HepG2 (cell line): ENCODE measurements around the gene LGALS1. TPM values are rescaled to one million over a fixed set of nuclear protein-coding genes. Genes with fewer than 3 reads are reported as not detected.

ENCODE experiments used
- AHR ChIP-seq: IDR thresholded peaks from 2 replicates; pipeline ENCODE4 v1.6.1; 2018; ENCODE audit warnings: missing genetic modification reagents, missing compliant biosample characterization
- CEBPG ChIP-seq: IDR thresholded peaks from 2 replicates; pipeline ENCODE4 v1.6.1; 2016
- GTF2F1 ChIP-seq: fragments of 150-350 bp; IDR thresholded peaks from 2 replicates; pipeline ENCODE4 v1.6.1; 2014; ENCODE audit warnings: low read length
- GZF1 ChIP-seq: sonication (generic); formaldehyde crosslinking; IDR thresholded peaks from 2 replicates; pipeline ENCODE4 v1.5.1; 2020; ENCODE audit warnings: mild to moderate bottlenecking, missing genetic modification reagents
- NPAS2 ChIP-seq: sonication (generic); formaldehyde crosslinking; IDR thresholded peaks from 2 replicates; pipeline ENCODE4 v1.8.0; 2022; ENCODE audit warnings: mild to moderate bottlenecking, missing genetic modification reagents, borderline replicate concordance
- REL ChIP-seq: sonication (generic); formaldehyde crosslinking; conservative IDR thresholded peaks from 2 replicates; pipeline ENCODE4 v1.8.0; 2022; ENCODE audit warnings: mild to moderate bottlenecking, missing genetic modification reagents, moderate library complexity
- SAFB2 ChIP-seq: sonication (generic); formaldehyde crosslinking; IDR thresholded peaks from 2 replicates; pipeline ENCODE4 v1.5.1; 2020; ENCODE audit warnings: missing genetic modification reagents, low read depth, mild to moderate bottlenecking, borderline replicate concordance
- TAF15 ChIP-seq: fragments of 200-400 bp; formaldehyde crosslinking; IDR thresholded peaks from one replicate; pipeline ENCODE4 v1.6.1; 2018; ENCODE audit warnings: mild to moderate bottlenecking, low read depth, low read length; ENCODE audit not compliant: poor library complexity, severe bottlenecking
- U2AF1 ChIP-seq: fragments of 200-400 bp; formaldehyde crosslinking; optimal IDR thresholded peaks from 2 replicates; pipeline ENCODE3; 2017; ENCODE audit warnings: mild to moderate bottlenecking, low read depth, low read length
- ZNF230 ChIP-seq: sonication (generic); formaldehyde crosslinking; IDR thresholded peaks from 2 replicates; pipeline ENCODE4 v1.4.0; 2020; ENCODE audit warnings: mild to moderate bottlenecking, missing genetic modification reagents
- ZNF432 ChIP-seq: sonication (generic); formaldehyde crosslinking; IDR thresholded peaks from 2 replicates; pipeline ENCODE4 v1.5.0; 2020; ENCODE audit warnings: missing genetic modification reagents, mild to moderate bottlenecking, borderline replicate concordance
- ZNF597 ChIP-seq: sonication (generic); formaldehyde crosslinking; IDR thresholded peaks from 2 replicates; pipeline ENCODE4 v1.5.0; 2020; ENCODE audit warnings: missing genetic modification reagents
- ZNF609 ChIP-seq: sonication (generic); formaldehyde crosslinking; IDR thresholded peaks from 2 replicates; pipeline ENCODE4 v1.4.0; 2020; ENCODE audit warnings: mild to moderate bottlenecking, missing genetic modification reagents, borderline replicate concordance
- ZNF678 ChIP-seq: sonication (generic); formaldehyde crosslinking; IDR thresholded peaks from 2 replicates; pipeline ENCODE4 v1.4.0; 2020; ENCODE audit warnings: mild to moderate bottlenecking, missing genetic modification reagents
- ZNF691 ChIP-seq: sonication (generic); formaldehyde crosslinking; IDR thresholded peaks from 2 replicates; pipeline ENCODE4 v1.4.0; 2020; ENCODE audit warnings: missing genetic modification reagents, low read depth, mild to moderate bottlenecking, borderline replicate concordance
- ZNF777 ChIP-seq: sonication (generic); formaldehyde crosslinking; IDR thresholded peaks from 2 replicates; pipeline ENCODE4 v1.4.0; 2020; ENCODE audit warnings: missing genetic modification reagents
- polyA plus RNA-seq, 8 experiments: library from polyadenylated mRNA; depleted of rRNA in 3 of 8; stranded (reverse) in 7 of 8; unstranded in 1 of 8; fragments of >200 nt; fragmentation: Illumina TruSeq in 4 of 8; extraction: Trizol in 4 of 8; gene quantifications; 2 replicates each; pipeline versions ENCODE4 v1.2.1 to v1.2.3, GENCODE V29; 2011 to 2016; ENCODE audit warnings: low read depth in 4 of 8, missing spikeins in 1 of 8, mixed read lengths in 1 of 8; ENCODE audit not compliant: insufficient read depth in 1 of 8
- total RNA-seq, 5 experiments: library from RNA; depleted of rRNA; stranded (reverse); fragments of >200 nt; fragmentation: Illumina TruSeq; extraction: Trizol; gene quantifications; 2 replicates each; pipeline ENCODE4 v1.2.3, GENCODE V29; 2016; ENCODE audit warnings: low read depth in 1 of 5
- TF ChIP-seq, protein P1 (sequence below): sonication (generic); formaldehyde crosslinking; IDR thresholded peaks from 2 replicates; pipeline ENCODE4 v1.4.0; 2020; ENCODE audit warnings: missing genetic modification reagents, borderline replicate concordance

LGALS1 gene
- total and polyA plus RNA-seq, 2 of the 13 experiments (the other 11 are each of a cell fraction or from before 2014, with no cell fraction given), result 103 to 858 TPM

- no peak for TF ChIP-seq ZNF597 (CRISPR knock-in tag)
- no peak for TF ChIP-seq REL (CRISPR knock-in tag)
- TF ChIP-seq U2AF1, result no peak
- TF ChIP-seq GTF2F1, result no peak
- TF ChIP-seq ZNF432 (CRISPR knock-in tag), result no peak
- no peak for TF ChIP-seq NPAS2
- peak; percentile 89 for TF ChIP-seq TAF15
- peak; percentile 58; the same call in 1 of the 2 replicates for TF ChIP-seq SAFB2 (CRISPR knock-in tag)
- TF ChIP-seq AHR (CRISPR knock-in tag), result peak; percentile 61; the same call in 1 of the 2 replicates
- TF ChIP-seq GZF1, result 0 out of 2 replicates have a peak, but pooled peaks have one; percentile 25
- no peak for TF ChIP-seq ZNF777 (CRISPR knock-in tag)
- TF ChIP-seq ZNF691 (CRISPR knock-in tag), result peak; percentile 66; the same call in 1 of the 2 replicates
- TF ChIP-seq CEBPG, result 0 out of 2 replicates have a peak, but pooled peaks have one; percentile 15
- TF ChIP-seq, protein P1, sequence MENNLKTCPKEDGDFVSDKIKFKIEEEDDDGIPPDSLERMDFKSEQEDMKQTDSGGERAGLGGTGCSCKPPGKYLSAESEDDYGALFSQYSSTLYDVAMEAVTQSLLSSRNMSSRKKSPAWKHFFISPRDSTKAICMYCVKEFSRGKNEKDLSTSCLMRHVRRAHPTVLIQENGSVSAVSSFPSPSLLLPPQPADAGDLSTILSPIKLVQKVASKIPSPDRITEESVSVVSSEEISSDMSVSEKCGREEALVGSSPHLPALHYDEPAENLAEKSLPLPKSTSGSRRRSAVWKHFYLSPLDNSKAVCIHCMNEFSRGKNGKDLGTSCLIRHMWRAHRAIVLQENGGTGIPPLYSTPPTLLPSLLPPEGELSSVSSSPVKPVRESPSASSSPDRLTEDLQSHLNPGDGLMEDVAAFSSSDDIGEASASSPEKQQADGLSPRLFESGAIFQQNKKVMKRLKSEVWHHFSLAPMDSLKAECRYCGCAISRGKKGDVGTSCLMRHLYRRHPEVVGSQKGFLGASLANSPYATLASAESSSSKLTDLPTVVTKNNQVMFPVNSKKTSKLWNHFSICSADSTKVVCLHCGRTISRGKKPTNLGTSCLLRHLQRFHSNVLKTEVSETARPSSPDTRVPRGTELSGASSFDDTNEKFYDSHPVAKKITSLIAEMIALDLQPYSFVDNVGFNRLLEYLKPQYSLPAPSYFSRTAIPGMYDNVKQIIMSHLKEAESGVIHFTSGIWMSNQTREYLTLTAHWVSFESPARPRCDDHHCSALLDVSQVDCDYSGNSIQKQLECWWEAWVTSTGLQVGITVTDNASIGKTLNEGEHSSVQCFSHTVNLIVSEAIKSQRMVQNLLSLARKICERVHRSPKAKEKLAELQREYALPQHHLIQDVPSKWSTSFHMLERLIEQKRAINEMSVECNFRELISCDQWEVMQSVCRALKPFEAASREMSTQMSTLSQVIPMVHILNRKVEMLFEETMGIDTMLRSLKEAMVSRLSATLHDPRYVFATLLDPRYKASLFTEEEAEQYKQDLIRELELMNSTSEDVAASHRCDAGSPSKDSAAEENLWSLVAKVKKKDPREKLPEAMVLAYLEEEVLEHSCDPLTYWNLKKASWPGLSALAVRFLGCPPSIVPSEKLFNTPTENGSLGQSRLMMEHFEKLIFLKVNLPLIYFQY (CRISPR knock-in tag), result peak; percentile 81
- TF ChIP-seq ZNF609 (CRISPR knock-in tag), result 0 out of 2 replicates have a peak, but pooled peaks have one; percentile 15
- TF ChIP-seq ZNF678 (CRISPR knock-in tag), result no peak
- TF ChIP-seq ZNF230, result peak; percentile 80; the same call in 1 of the 2 replicates
Observed at GRCh38 chr22:37686002-37686982, 10.9 kb downstream of the LGALS1 start, which contains the start of gene NOL12 (continued).
